ENCODE data around the gene PPP1R12C.

Gene PPP1R12C

GRCh38 chr19:55089342-55089944, 28.0 kb downstream of the PPP1R12C start:
- peaks cover 23% of the 10 kb centered on the region for H3K27me3 ChIP-seq (replicated peaks; ENCODE audit: control insufficient read depth, insufficient read depth, low read length, poor library complexity, severe bottlenecking)
- no peak overlapping the region for H3K27ac ChIP-seq (ENCODE audit: insufficient read depth, low read length, poor library complexity, severe bottlenecking)
- H3K36me3 ChIP-seq (ENCODE audit: control insufficient read depth, insufficient read depth, low read length) = peaks cover 25% of the 10 kb centered on the region
- no peak overlapping the region for H3K4me3 ChIP-seq (ENCODE audit: insufficient read depth, low read depth, low read length, poor library complexity, severe bottlenecking)
- peaks cover 19% of the 10 kb centered on the region for H3K4me1 ChIP-seq (ENCODE audit: control insufficient read depth, insufficient read depth, low read length, poor library complexity, severe bottlenecking)
- no peaks in the 10 kb centered on the region for H3K9me3 ChIP-seq (ENCODE audit: control insufficient read depth, low read length)
- DNase-seq = no peak

- Histone ChIP-seq H3K4me3 (ENCODE audit: insufficient read depth, low read depth, low read length, poor library complexity, severe bottlenecking) (no peak overlapping the region), H3K27me3 (replicated peaks; ENCODE audit: control insufficient read depth, insufficient read depth, low read length, poor library complexity, severe bottlenecking) (peaks cover 26% of the 10 kb centered on the region), H3K36me3 (ENCODE audit: control insufficient read depth, insufficient read depth, low read length) (peaks cover 22% of the 10 kb centered on the region), H3K27ac (ENCODE audit: insufficient read depth, low read length, poor library complexity, severe bottlenecking) (no peak overlapping the region), H3K9me3 (ENCODE audit: control insufficient read depth, low read length) (no peaks in the 10 kb centered on the region), H3K4me1 (ENCODE audit: control insufficient read depth, insufficient read depth, low read length, poor library complexity, severe bottlenecking) (peaks cover 19% of the 10 kb centered on the region)
- peak; percentile 48 to 69 (median 57) for DNase-seq
Measured at GRCh38 chr19:55088543-55089341, 28.7 kb downstream of the PPP1R12C start.

- Histone ChIP-seq H3K9me3 (ENCODE audit: control insufficient read depth, low read length) (no peaks in the 10 kb centered on the region), H3K27me3 (replicated peaks; ENCODE audit: control insufficient read depth, insufficient read depth, low read length, poor library complexity, severe bottlenecking) (peaks cover 33% of the 10 kb centered on the region), H3K27ac (ENCODE audit: insufficient read depth, low read length, poor library complexity, severe bottlenecking) (no peak overlapping the region), H3K36me3 (ENCODE audit: control insufficient read depth, insufficient read depth, low read length) (peaks cover 22% of the 10 kb centered on the region), H3K4me1 (ENCODE audit: control insufficient read depth, insufficient read depth, low read length, poor library complexity, severe bottlenecking) (peaks cover 19% of the 10 kb centered on the region), H3K4me3 (ENCODE audit: insufficient read depth, low read depth, low read length, poor library complexity, severe bottlenecking) (no peak overlapping the region)
- DNase-seq = no peak
Measured at GRCh38 chr19:55088021-55088451, 29.4 kb downstream of the PPP1R12C start.

GRCh38 chr19:55087542-55087901, 29.9 kb downstream of the PPP1R12C start:
- Histone ChIP-seq H3K27ac (ENCODE audit: insufficient read depth, low read length, poor library complexity, severe bottlenecking) (no peak overlapping the region), H3K4me3 (ENCODE audit: insufficient read depth, low read depth, low read length, poor library complexity, severe bottlenecking) (peak overlapping the region; percentile 22), H3K27me3 (replicated peaks; ENCODE audit: control insufficient read depth, insufficient read depth, low read length, poor library complexity, severe bottlenecking) (peaks cover 38% of the 10 kb centered on the region), H3K9me3 (ENCODE audit: control insufficient read depth, low read length) (no peaks in the 10 kb centered on the region), H3K4me1 (ENCODE audit: control insufficient read depth, insufficient read depth, low read length, poor library complexity, severe bottlenecking) (peaks cover 20% of the 10 kb centered on the region), H3K36me3 (ENCODE audit: control insufficient read depth, insufficient read depth, low read length) (peaks cover 18% of the 10 kb centered on the region)
- DNase-seq = no peak

- no peak overlapping the region for H3K27ac ChIP-seq (ENCODE audit: insufficient read depth, low read length, poor library complexity, severe bottlenecking)
- DNase-seq = peak; percentile 28 to 50 (median 36)
Measured at GRCh38 chr19:55086730-55087541, 30.5 kb downstream of the PPP1R12C start.

GRCh38 chr19:55085923-55086715, 31.3 kb downstream of the PPP1R12C start:
- DNase-seq = no peak
- H3K4me1 ChIP-seq (ENCODE audit: control insufficient read depth, insufficient read depth, low read length, poor library complexity, severe bottlenecking) = peaks cover 34% of the 10 kb centered on the region
- peaks cover 5% of the 10 kb centered on the region for H3K36me3 ChIP-seq (ENCODE audit: control insufficient read depth, insufficient read depth, low read length)
- peaks cover 49% of the 10 kb centered on the region for H3K27me3 ChIP-seq (replicated peaks; ENCODE audit: control insufficient read depth, insufficient read depth, low read length, poor library complexity, severe bottlenecking)
- no peaks in the 10 kb centered on the region for H3K9me3 ChIP-seq (ENCODE audit: control insufficient read depth, low read length)
- no peak overlapping the region for H3K27ac ChIP-seq (ENCODE audit: insufficient read depth, low read length, poor library complexity, severe bottlenecking)
- no peak overlapping the region for H3K4me3 ChIP-seq (ENCODE audit: insufficient read depth, low read depth, low read length, poor library complexity, severe bottlenecking)

More at GRCh38 chr19:55086730-55087541, 30.5 kb downstream of the PPP1R12C start:
- peak overlapping the region; percentile 22 for H3K4me3 ChIP-seq (ENCODE audit: insufficient read depth, low read depth, low read length, poor library complexity, severe bottlenecking)
- H3K36me3 ChIP-seq (ENCODE audit: control insufficient read depth, insufficient read depth, low read length) = peaks cover 12% of the 10 kb centered on the region
- peaks cover 26% of the 10 kb centered on the region for H3K4me1 ChIP-seq (ENCODE audit: control insufficient read depth, insufficient read depth, low read length, poor library complexity, severe bottlenecking)
- H3K27me3 ChIP-seq (replicated peaks; ENCODE audit: control insufficient read depth, insufficient read depth, low read length, poor library complexity, severe bottlenecking) = peaks cover 44% of the 10 kb centered on the region
- H3K9me3 ChIP-seq (ENCODE audit: control insufficient read depth, low read length) = no peaks in the 10 kb centered on the region

GRCh38 chr19:55084416-55084815, 33.0 kb downstream of the PPP1R12C start:
- H3K9me3 ChIP-seq (ENCODE audit: control insufficient read depth, low read length) = no peaks in the 10 kb centered on the region
- H3K27ac ChIP-seq (ENCODE audit: insufficient read depth, low read length, poor library complexity, severe bottlenecking) = no peak overlapping the region
- no peak overlapping the region for H3K4me3 ChIP-seq (ENCODE audit: insufficient read depth, low read depth, low read length, poor library complexity, severe bottlenecking)
- peaks cover 49% of the 10 kb centered on the region for H3K27me3 ChIP-seq (replicated peaks; ENCODE audit: control insufficient read depth, insufficient read depth, low read length, poor library complexity, severe bottlenecking)
- no peaks in the 10 kb centered on the region for H3K36me3 ChIP-seq (ENCODE audit: control insufficient read depth, insufficient read depth, low read length)
- peaks cover 43% of the 10 kb centered on the region for H3K4me1 ChIP-seq (ENCODE audit: control insufficient read depth, insufficient read depth, low read length, poor library complexity, severe bottlenecking)
- DNase-seq = no peak

- Histone ChIP-seq H3K36me3 (ENCODE audit: control insufficient read depth, insufficient read depth, low read length) (no peaks in the 10 kb centered on the region), H3K27ac (ENCODE audit: insufficient read depth, low read length, poor library complexity, severe bottlenecking) (no peak overlapping the region), H3K4me3 (ENCODE audit: insufficient read depth, low read depth, low read length, poor library complexity, severe bottlenecking) (no peak overlapping the region), H3K27me3 (replicated peaks; ENCODE audit: control insufficient read depth, insufficient read depth, low read length, poor library complexity, severe bottlenecking) (peaks cover 46% of the 10 kb centered on the region), H3K4me1 (ENCODE audit: control insufficient read depth, insufficient read depth, low read length, poor library complexity, severe bottlenecking) (peaks cover 43% of the 10 kb centered on the region), H3K9me3 (ENCODE audit: control insufficient read depth, low read length) (no peaks in the 10 kb centered on the region)
- no peak for DNase-seq
Measured at GRCh38 chr19:55083004-55083850, 34.2 kb downstream of the PPP1R12C start.

All from effector memory CD4-positive, alpha-beta T cell (primary cell).